ENCODE measurements around the gene NELFA.

NELFA gene

GRCh38 chr4:1981251-1982058 lies 27.3 kb downstream of the NELFA start:
- no peak for DNase-seq

DNA sequence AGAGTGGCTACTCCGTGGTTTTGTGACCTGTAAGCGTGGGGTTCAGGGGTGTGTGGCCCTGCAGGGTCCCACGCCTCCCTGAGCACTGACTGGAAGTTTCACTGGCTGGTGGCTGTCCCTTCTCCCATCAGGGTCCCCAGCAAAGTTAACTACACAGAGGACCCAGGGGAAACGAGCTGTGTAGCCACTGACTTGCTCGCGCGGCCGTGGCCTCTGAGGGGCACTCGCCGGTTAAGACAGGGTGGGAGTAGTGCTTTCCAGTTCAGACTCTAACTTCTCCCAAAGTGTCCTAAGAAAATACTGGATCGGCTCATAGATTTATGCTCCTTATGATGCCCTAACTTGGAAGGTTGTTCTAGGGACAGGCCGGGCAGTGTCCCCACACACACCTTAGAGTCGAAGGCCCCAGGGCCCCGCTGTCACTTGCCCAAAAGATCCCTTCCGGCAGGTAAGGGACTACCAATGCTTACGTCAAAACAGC lies 28.2 kb downstream of the NELFA start:
- no peak for DNase-seq

GRCh38 chr4:1979477-1980196 lies 29.1 kb downstream of the NELFA start:
- DNase-seq = no peak

DNA sequence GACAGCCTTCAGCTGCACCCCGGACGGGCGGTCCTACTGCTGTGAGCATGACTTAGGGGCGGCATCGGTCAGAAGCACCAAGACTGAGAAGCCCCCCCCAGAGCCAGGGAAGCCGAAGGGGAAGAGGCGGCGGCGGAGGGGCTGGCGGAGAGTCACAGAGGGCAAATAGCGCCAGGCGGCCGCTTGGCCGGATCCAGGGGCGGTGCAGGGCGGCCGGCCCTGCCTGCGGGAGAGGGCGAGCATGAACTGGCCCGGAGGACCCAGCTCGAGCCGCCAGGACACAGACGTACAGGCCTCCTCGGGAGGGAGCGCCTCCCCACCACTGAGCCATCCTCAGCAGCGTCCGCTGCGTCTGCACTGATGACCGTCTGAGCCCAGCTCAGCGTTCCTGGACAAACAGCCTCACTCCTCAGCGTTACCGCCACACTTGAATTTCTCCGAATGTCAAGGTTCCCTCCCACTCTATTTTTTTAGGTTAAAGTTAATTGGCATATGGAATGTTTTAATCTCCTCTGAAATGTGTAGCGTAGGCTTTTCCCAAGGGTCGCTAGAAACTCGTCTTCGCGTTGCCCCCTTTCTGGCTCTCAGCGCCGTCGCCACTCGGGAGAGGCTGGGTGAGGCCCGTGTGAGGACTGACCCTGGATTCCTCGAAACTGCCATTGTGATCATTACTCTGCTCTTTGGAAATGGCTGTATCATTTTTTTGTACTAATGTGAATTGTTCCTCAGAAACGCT lies 29.9 kb downstream of the NELFA start:
- DNase-seq = no peak

DNA sequence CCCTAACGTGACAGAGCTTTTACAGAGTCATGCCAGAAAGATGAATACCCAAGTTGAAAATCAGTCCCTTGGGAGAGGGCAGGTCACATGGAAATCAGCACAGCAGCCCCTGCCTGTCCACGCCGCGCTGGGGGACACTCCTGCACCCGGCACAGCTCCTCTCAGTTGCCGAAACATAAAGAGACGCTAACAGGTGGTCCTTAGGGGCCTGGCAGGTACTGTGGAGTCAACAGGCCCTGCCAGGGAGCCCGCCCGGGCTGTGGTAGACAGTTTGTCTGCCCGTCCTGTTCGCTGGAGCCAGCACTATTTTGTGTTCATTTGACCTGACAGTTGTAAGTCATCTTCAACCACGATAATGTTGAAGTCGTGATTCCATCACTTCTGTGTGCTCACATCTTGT lies 30.5 kb downstream of the NELFA start:
- DNase-seq = no peak

GRCh38 chr4:1976416-1977352 lies 32.1 kb downstream of the NELFA start:
- no peak for DNase-seq

- no peak for DNase-seq
These were observed 32.9 kb downstream of the NELFA start for GRCh38 chr4:1975880-1976279.

DNA sequence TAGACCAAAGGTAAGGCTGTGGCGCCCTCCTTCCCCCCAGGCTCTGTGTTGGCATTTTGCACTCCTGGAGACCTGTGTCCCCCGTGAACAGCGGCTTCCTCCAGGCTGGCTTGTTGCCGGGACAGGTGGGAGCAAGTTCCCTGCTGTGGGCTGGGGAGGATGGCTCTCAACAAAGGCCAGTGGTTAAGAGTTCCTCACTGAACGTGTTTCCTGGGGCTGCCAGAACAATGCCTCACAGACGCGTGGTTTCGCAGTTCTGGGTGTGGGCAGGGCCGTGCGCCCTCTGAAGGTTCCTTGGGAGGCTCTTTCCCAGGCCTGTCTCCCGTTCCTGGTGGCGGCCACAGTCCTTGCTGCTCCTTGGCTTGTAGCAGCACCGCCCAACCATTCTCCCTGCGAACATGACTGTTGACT lies 33.4 kb downstream of the NELFA start:
- DNase-seq = no peak

- DNase-seq = no peak
These were observed 33.9 kb downstream of the NELFA start for GRCh38 chr4:1974840-1975239.

DNA sequence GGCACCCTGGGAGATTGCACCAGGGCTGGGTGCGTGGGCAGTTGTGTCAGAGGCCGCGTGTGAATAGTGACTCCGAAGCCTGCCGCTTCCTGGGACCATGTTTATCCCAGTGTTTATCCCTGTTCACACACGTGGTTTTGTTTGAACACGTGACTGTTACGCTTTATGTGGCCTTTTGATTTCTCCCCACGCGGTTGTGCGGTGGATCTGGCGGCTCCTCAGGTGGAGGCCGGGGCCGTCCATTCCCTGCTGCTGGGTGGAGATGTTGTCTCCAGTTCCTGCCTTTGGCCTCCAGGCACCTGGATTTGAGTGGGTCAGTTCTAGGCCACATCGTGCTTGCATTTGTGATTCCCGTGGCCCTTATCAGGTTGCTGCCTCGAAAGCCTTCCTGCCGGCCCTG lies 35.1 kb downstream of the NELFA start:
- DNase-seq = no peak

DNA sequence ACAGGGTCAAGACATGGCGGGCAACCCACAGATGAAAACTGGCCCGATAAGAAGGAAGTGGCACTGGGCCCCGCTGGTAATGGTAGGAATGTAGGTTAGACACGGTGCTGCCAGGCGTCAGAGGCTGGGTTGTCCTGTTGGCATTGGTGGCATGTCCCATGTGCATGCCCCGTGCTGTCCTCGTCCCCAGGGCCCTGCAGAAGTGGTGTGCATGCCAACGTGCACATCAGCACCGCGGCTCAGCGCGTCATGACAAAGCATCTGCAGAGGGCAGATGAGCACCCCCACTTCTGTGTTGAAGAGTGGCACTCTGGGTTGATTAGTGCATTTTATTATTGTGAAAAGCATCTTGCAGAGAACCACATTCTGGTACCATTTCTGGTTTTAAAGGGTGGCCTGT lies 35.6 kb downstream of the NELFA start:
- DNase-seq = no peak

DNA sequence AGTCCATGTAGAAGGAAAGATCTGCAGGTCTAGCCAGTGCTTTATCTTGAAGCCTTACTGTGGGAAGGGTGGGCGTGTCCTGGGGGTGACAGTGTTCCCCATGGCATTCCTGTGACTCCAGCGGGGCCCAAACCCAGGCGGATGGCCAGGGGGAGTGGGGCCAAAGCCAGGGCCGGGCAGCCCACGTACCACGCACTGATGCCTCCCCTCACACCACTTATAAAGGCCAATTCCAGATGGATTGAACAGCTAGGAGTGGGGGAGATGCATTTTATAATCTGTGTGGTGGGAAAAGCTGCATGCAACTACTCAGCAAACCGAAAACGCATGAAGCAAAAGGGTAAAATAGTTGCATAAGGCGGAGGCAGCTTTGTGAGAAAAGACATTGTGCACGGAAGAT lies 36.4 kb downstream of the NELFA start:
- DNase-seq = no peak

- DNase-seq = no peak
These were observed 37.1 kb downstream of the NELFA start for GRCh38 chr4:1971456-1972200.

DNA sequence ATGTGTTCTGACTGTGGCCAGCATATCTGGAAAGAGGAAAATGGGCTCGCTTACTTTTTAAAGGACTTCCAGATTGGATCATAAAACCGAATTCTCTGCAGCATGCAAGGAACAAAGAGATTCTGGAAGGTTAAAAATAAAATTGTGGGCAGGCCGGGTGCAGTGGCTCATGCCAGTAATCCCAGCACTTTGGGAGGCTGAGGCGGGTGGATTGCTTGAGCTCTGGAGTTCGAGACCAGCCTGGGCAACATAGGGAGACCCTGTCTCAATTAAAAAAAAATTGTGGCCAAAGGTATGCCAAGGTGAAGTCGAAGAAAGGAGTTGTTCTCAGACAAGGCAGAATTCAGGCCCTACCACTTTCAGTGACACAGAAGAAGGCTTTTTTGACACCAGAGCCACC lies 37.8 kb downstream of the NELFA start:
- no peak for DNase-seq

GRCh38 chr4:1969928-1970723 lies 38.6 kb downstream of the NELFA start:
- DNase-seq = no peak

DNA sequence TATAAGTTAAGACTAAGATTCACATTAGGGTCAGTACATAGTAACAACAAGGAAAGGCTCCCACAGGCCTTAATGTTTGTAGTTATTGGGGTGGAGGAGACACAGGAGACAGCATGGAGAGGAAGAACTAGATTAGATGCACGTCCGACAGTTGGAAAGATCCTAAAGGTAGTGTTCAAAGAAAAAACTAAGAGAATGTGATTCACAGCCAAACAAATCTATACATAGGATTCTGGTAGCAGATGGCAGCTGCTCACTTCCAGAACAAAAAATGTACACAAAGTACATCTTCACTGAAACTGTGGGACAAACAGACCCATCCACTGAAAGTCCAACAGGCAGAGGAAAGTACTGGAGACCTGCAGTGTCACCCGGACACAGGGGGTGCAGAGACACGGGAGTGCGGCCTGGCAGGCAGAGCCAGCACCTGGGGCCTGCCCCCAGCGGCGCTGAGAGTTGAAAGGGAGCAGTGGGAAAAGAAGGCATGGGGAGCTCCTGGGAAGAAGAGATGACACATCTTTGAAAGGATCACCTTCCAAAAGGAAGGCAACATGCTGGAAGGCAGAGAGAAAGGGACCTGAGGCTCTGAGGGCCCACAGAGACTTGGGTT lies 40.0 kb downstream of the NELFA start:
- no peak for DNase-seq

DNA sequence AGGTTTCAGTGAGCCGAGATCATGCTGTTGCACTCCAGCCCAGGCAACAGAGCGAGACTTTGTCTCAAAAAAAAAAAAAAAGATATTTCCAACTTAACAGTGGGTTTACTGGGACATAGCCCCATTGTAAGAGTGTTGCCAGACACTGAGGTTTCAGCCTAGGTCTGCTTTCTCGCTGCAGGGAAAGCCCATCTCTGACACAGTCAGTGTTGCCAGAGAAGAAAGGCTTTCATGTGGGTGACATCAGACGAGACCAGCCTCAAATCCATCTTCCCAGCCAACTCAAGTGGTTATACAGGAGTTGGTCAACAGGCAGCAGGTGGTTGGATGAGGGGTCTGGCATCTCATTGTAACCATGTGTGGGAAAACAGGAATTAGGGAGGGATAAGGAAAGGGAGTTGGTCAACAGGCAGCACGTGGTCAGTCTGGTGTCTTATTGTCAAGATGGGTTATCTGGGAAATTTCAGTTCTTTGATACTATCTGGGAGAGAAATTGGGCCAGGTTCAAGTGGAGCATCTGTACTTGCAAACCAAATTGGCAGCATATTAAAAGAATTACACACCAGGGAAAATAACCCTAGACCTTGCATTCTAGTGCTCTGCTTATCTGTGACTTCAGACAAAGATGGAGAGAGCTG lies 41.1 kb downstream of the NELFA start:
- peak; percentile 23 for DNase-seq

DNA sequence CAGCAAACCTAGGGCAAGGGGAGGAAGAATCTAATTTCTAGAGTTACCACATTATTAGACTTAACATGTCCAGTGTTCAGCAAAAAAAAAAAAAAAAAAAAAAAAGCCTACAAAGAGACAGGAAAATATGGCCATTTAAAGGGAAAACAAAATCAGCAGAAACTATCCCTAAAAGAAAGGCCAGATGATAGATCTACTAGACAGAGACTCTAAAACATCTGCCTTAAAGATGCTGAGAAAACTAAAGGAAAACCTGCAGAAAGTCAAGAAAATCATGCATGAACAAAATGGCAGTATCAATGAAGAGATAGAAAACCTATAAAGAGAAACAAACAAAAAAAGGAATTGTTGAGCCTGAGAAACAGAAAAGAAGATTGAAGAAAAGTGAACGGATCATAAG lies 43.8 kb downstream of the NELFA start:
- DNase-seq = no peak

DNA sequence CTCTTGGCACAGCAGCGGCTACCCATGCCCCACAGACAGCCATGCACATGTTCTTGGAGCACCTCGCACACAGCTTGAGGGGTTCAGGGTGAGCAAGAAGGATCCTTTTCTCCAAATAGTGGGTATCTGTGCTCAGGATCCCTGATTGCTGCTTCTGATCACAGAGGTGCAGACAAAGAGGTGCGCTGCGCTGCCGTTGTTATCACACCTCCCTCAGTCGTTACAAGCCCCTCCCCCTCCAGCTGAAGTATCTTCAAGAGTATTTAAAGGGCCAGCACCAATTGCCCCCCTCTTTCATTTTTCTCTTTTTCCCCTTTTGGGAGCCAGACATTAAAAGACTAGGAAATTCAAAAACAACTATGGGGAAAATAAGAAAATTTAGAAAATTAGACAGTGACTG lies 44.3 kb downstream of the NELFA start:
- no peak for DNase-seq

- no peak for DNase-seq
These were observed 45.8 kb downstream of the NELFA start for GRCh38 chr4:1962980-1963379.

All from NCI-H2029 treated with DMSO at 0.1 percent for 48 hours (cell line).